Omental fat pad (tissue), 4 donors: ENCODE results near the gene MLIP. TPM values are rescaled to one million over a fixed set of nuclear protein-coding genes. Genes with fewer than 3 reads are reported as not detected.

ENCODE experiments used
- ATAC-seq: fragments of 150-250 bp; one replicate; pipeline ENCODE4 v1.9.1; 2016; ENCODE audit warnings: mild to moderate bottlenecking, moderate library complexity; ENCODE audit not compliant: low FRiP score
- DNase-seq: peaks from one replicate; pipeline ENCODE4 v3.0.0-alpha.2; 2019; ENCODE audit warnings: low spot score
- total RNA-seq, 4 donors: library from RNA; depleted of rRNA; stranded (reverse); fragments of >200 nt; gene quantifications; one replicate each; pipeline ENCODE4 v1.1.0, GENCODE V29; 2016
- TF ChIP-seq, protein P1 (sequence below), 3 donors: fragments of 450-650 bp; IDR thresholded peaks; one replicate each; pipeline ENCODE4 v1.5.1; 2016 to 2017; ENCODE audit warnings: antibody characterized with exemption in 3 of 3, mild to moderate bottlenecking in 3 of 3, moderate library complexity in 2 of 3

The MLIP gene
- total RNA-seq, 4 donors from 2014 or later, result 0.47 to 2.3 (median 0.75) TPM; not detected in 1

DNA sequence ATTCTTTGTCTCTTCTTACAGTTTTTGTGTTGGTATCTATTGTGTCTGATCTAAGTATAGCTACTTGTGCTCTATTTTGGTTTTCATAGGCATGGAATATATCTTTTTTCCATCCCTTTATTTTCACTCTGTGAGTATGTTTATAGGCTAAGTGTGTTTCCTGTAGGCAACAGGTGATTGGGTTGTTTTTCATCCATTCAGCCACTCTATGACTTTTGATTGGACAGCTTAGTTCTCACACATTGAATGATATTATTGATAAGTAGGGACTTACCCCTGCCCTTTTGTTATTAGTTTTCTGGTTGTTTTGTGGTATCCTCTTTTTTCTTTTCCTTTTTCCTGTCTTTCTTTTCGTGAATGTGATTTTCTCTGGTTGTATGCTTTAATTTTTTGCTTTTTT lies 67.9 kb downstream of the MLIP start:
- DNase-seq (no peak), ATAC-seq (no peak)
- TF ChIP-seq, protein P1, sequence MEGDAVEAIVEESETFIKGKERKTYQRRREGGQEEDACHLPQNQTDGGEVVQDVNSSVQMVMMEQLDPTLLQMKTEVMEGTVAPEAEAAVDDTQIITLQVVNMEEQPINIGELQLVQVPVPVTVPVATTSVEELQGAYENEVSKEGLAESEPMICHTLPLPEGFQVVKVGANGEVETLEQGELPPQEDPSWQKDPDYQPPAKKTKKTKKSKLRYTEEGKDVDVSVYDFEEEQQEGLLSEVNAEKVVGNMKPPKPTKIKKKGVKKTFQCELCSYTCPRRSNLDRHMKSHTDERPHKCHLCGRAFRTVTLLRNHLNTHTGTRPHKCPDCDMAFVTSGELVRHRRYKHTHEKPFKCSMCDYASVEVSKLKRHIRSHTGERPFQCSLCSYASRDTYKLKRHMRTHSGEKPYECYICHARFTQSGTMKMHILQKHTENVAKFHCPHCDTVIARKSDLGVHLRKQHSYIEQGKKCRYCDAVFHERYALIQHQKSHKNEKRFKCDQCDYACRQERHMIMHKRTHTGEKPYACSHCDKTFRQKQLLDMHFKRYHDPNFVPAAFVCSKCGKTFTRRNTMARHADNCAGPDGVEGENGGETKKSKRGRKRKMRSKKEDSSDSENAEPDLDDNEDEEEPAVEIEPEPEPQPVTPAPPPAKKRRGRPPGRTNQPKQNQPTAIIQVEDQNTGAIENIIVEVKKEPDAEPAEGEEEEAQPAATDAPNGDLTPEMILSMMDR (IDR thresholded peaks at IDR 0.05), result no peak

DNA sequence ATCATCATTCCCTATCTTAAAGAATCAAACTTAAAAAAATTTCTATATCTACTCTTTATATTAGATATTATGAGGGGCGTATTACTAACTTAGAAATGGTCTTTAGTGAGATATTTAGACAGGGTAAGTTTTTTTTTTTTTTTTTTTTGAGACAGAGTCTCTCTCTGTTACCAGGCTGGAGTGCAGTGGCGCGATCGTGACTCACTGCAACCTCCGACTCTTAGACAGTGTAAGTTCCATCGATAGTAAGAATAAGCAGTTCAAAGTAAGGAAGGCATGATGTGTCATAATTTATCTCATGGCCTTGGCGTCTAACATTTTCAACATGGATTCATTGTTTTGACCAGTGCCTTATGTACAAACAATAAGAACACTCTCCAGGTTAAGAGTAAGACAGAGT lies 72.4 kb downstream of the MLIP start:
- ATAC-seq (no peak), DNase-seq (no peak)
- TF ChIP-seq, protein P1 (IDR thresholded peaks at IDR 0.05), result no peak

DNA sequence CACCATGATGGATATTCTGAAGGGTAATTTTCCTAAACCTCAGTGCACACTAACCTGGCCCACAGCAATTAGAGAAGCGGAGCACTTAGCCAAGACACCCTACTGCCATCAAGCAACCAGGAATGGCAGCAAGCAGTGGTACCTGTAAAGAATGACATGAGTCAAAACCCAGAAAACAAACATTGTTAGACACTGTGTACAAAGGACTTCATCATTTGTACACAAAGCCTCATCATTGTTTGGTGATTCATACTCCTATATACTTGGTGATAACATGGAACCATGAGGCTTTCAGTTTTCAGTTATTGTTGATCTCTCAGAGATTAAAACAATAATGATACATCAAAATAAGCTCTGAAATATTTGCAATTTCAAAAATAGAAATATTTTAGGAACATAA lies 74.6 kb downstream of the MLIP start:
- ATAC-seq, result no peak
- TF ChIP-seq, protein P1 (IDR thresholded peaks at IDR 0.05), result no peak
- no peak for DNase-seq

DNA sequence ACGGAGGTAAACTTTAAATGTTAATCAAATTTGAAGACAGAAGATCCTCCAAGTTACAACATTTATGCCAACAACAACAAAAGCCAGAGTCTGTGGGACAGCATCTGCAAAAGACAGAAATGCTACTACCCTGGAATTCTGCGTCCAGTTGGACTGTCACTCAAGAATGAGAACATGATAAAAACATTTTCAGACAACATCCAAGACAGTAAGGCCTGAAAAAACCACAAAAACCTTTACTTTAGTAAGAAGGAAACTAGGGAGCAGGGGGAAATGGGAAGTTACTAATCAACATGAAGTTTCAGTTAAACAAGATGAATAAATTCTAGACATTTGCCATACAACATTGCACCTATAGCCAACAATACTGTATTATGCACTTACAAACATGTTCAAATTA lies 77.6 kb downstream of the MLIP start:
- ATAC-seq, result no peak
- TF ChIP-seq, protein P1 (IDR thresholded peaks at IDR 0.05), result no peak
- DNase-seq, result no peak

DNA sequence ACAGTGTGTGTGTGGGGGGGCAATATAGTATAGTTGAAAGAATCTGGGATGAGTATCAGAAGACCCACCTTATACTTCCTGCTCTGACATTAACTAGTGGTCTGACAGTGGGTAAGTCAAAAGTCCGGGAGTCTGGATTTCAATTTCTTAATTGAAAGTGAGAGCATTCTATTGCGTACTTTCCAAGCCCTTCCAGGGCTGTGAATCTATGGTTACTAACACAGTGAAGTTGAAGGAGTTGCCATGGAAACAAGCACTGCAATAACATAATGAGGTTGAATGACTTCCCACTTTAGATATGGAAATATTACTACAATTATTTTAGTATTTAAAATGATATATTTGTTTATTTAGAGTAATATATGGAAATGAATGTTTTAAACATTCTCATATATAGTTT lies 80.2 kb downstream of the MLIP start:
- DNase-seq, result no peak
- ATAC-seq, result no peak
- TF ChIP-seq, protein P1 (IDR thresholded peaks at IDR 0.05), result no peak

DNA sequence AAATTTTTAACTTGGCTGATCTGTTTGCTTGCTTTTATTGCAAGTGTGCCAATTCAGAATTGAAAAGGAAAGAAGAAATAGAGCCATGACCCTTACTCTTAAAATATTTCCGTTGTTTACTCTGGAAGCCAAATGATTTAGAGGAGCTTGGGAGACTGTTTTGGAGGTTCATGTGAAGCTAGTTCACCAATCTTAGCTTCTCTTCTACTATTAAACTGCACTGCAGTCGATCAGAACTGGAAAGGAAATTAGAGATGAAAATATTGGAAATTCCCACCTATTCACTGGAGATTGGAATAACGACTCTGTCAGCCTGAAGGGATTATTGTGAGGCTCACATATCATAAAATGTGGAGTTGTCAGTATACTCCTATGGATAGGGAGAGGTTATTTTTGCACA lies 81.8 kb downstream of the MLIP start:
- no peak for DNase-seq
- ATAC-seq, result no peak
- TF ChIP-seq, protein P1 (IDR thresholded peaks at IDR 0.05), result no peak

DNA sequence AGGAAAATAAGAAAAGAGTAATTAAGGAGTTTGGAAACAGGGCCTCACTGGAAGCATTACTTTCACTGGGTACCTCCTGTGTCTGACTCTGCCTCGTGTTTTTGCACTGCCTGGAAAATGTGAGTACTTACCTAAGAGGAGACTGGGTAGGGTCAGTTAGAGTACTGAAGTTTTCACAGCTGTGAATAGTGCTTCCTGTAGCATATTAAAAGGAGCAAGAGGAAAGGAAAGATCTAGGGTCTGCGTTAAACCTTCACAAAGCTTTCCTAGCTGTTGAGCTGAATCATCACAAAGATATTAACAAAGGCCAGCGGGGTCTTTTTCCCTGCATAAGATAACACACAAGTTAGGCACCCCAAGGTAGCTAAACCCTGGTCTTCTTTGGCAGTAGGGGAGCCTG lies 82.3 kb downstream of the MLIP start:
- no peak for ATAC-seq
- TF ChIP-seq, protein P1 (IDR thresholded peaks at IDR 0.05), result no peak
- no peak for DNase-seq
